Cardiac muscle cell (in vitro differentiated cells and primary cell): ENCODE results near the gene C1orf52. TPM values are rescaled to one million over a fixed set of nuclear protein-coding genes. Genes with fewer than 3 reads are reported as not detected.
A peak's percentile ranks its signal among the peaks of the same experiment; 100 is the strongest.

Experiments used
- DNase-seq, 2 donors: peaks; one replicate each; pipeline versions ENCODE4 v3.0.0 to v3.0.0-alpha.2; 2010 to 2017; ENCODE audit warnings: low read depth in 1 of 2, low spot score in 1 of 2
- H3K27ac ChIP-seq: fragments of 200-600 bp; sonication (generic); 2 replicates; pipeline ENCODE4 v1.5.1; 2016
- H3K27me3 ChIP-seq: fragments of 200-600 bp; sonication (generic); 2 replicates; pipeline ENCODE4 v1.6.0; 2016; ENCODE audit warnings: control low read depth
- H3K36me3 ChIP-seq: fragments of 200-600 bp; sonication (generic); 2 replicates; pipeline ENCODE4 v1.5.1; 2016; ENCODE audit warnings: control low read depth
- H3K4me1 ChIP-seq: fragments of 200-600 bp; sonication (generic); 2 replicates; pipeline ENCODE4 v1.8.1; 2017; ENCODE audit warnings: low read depth, mild to moderate bottlenecking, mixed run types
- H3K4me3 ChIP-seq: fragments of 200-600 bp; sonication (generic); 2 replicates; pipeline ENCODE4 v1.5.1; 2016; ENCODE audit warnings: mild to moderate bottlenecking
- H3K9me3 ChIP-seq: fragments of 200-600 bp; sonication (generic); 2 replicates; pipeline ENCODE4 v1.5.1; 2017; ENCODE audit warnings: low read depth, mild to moderate bottlenecking, control low read depth
- polyA plus RNA-seq: library from polyadenylated mRNA; unstranded; fragments of >200 nt; fragmentation: Nextera tagmentation; extraction: Ambion mirVana; gene quantifications from 2 replicates; pipeline ENCODE4 v1.2.1, GENCODE V29; 2016
- total RNA-seq: library from RNA; depleted of rRNA; stranded (reverse); fragments of >200 nt; gene quantifications from 2 replicates; pipeline ENCODE4 v1.2.3, GENCODE V29; 2016
- TF ChIP-seq, protein P1 (sequence below): IDR thresholded peaks from 2 replicates; pipeline ENCODE4 v1.5.1; 2012; ENCODE audit warnings: low read depth, mild to moderate bottlenecking, low read length

The C1orf52 gene
- total and polyA plus RNA-seq, 2 experiments from 2014 or later = 63.4 to 82.1 TPM

DNA sequence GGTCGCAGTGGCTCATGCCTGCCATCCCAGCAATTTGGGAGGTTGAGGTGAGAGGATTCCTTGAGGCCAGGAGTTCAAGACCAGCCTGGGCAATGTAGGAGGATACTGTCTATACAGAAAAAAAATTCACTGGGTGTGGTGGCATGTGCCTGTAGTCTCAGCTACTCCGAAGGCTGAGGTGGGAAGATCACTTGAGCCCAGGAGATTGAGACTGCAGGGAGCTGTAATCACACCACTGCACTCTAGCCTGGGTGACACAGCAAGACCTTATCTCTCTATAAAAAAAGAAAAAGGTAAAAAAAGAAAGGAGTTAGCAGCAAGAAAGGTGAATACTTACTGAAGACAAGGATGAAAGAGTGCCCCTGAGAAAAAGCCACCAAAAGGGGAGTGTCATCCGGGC is 40.7 kb upstream of the C1orf52 start:
- Histone ChIP-seq H3K4me3 (no peak overlapping the region), H3K27ac (no peak overlapping the region), H3K27me3 (no peaks in the 10 kb centered on the region), H3K36me3 (no peaks in the 10 kb centered on the region), H3K4me1 (no peaks in the 10 kb centered on the region), H3K9me3 (no peaks in the 10 kb centered on the region)
- TF ChIP-seq, protein P1, sequence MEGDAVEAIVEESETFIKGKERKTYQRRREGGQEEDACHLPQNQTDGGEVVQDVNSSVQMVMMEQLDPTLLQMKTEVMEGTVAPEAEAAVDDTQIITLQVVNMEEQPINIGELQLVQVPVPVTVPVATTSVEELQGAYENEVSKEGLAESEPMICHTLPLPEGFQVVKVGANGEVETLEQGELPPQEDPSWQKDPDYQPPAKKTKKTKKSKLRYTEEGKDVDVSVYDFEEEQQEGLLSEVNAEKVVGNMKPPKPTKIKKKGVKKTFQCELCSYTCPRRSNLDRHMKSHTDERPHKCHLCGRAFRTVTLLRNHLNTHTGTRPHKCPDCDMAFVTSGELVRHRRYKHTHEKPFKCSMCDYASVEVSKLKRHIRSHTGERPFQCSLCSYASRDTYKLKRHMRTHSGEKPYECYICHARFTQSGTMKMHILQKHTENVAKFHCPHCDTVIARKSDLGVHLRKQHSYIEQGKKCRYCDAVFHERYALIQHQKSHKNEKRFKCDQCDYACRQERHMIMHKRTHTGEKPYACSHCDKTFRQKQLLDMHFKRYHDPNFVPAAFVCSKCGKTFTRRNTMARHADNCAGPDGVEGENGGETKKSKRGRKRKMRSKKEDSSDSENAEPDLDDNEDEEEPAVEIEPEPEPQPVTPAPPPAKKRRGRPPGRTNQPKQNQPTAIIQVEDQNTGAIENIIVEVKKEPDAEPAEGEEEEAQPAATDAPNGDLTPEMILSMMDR = no peak
- no peak for DNase-seq

DNA sequence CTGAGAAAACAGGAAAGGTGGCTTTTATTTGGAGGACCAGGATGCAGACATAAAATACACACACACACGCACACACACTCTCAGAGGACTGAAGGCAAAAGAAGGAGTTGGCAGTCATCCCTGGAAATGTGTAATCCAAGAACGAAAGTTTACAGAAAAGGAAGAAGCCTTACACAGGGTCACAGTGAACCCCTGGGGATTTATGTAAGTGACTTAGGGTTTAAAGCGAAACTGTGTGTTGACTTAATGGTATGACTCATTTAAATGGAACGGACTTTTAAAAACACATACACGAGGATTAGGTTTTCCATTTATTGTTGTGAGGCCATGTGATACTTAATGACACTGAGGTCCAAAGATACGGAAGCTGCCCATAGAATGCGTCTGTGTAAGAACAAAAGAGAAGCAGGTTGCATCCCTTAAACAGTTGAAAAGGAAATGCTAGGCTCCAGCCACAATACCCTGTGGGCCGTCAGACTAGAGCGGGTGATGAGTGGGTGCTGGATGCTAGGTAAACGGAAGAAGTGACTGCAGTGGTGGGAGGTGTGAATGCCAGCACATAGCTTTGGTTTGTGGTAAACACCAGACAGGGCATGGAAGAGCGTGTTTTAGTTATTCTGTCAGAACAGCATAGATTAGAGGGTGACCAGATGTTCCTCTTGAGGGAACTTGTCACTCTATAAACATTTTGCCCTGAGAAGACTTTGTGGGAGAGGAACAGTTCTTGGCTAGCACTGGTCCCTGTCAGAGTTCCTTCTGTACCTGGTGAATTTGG is 38.6 kb upstream of the C1orf52 start:
- TF ChIP-seq, protein P1 = no peak
- Histone ChIP-seq H3K4me3 (no peak overlapping the region), H3K9me3 (no peaks in the 10 kb centered on the region), H3K4me1 (no peaks in the 10 kb centered on the region), H3K27me3 (no peaks in the 10 kb centered on the region), H3K27ac (no peak overlapping the region), H3K36me3 (no peaks in the 10 kb centered on the region)
- DNase-seq = peak in 1 of 2 donors; percentile 96

DNA sequence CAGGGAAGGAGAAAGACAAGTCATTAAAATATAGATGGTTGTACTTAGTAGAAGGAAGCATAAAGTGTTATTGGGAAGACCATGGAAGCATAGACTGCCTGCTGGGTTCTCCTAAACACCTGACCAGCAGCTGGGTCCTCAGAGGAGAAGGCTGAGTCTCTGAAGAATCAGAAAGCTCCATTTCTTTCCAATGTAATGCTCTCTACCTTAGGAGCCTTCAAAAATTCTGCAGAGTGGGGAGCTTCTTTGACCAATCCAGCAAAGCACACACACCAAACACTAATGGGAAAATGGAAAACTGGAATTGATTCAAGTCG is 38.0 kb upstream of the C1orf52 start:
- no peak for DNase-seq
- Histone ChIP-seq H3K4me3 (no peak overlapping the region), H3K27ac (no peak overlapping the region), H3K4me1 (no peaks in the 10 kb centered on the region), H3K27me3 (no peaks in the 10 kb centered on the region), H3K9me3 (no peaks in the 10 kb centered on the region), H3K36me3 (no peaks in the 10 kb centered on the region)
- TF ChIP-seq, protein P1 = no peak

DNA sequence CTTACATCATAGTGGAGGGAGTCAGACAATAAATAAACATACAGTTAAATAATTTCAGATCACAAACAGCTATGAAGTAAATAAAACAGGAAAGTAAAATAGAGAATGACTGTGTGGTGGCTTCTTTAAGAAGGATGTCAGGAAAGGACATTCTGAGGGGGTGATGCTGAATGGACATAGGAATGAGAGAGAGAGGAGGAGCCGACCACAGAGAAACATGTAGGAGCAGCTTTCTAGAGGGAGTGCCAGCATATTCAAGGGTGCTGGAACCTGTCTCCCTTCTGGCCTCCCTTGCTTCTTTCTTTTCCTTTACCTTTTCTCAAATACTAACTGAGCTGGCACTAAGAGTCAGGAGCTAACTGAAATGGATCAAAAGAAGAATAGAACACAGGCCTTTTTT is 37.5 kb upstream of the C1orf52 start:
- TF ChIP-seq, protein P1 = no peak
- H3K27me3 ChIP-seq = no peaks in the 10 kb centered on the region
- H3K4me3 ChIP-seq = no peak overlapping the region
- no peak overlapping the region for H3K27ac ChIP-seq
- H3K9me3 ChIP-seq = no peaks in the 10 kb centered on the region
- no peak for DNase-seq
- H3K4me1 ChIP-seq = peaks cover under 1% of the 10 kb centered on the region
- H3K36me3 ChIP-seq = no peaks in the 10 kb centered on the region

DNA sequence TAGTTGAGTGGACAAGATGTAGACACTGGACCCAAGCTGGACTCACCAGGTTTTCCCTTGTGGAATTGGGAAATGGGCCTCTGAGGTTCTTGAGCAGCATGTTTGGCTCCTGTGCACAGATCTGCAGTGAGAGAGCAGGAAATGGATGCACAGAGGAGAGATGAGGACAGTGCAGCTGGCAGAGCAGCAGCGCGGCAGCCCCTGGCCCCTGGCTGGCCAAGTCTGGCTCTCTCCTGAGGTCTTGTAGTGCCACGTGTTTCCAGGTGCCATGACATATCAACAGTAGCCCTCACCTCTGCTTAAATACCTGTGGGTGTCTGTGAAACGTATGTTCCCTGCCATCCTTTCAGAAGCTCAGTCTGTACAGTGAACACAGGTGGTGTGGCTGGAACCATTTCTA is 36.2 kb upstream of the C1orf52 start:
- Histone ChIP-seq H3K36me3 (no peaks in the 10 kb centered on the region), H3K4me1 (peaks cover 12% of the 10 kb centered on the region), H3K4me3 (no peak overlapping the region), H3K27ac (no peak overlapping the region), H3K9me3 (no peaks in the 10 kb centered on the region), H3K27me3 (no peaks in the 10 kb centered on the region)
- TF ChIP-seq, protein P1 = no peak
- DNase-seq = no peak
